ENCODE data around the gene FADD.

Gene FADD

DNA sequence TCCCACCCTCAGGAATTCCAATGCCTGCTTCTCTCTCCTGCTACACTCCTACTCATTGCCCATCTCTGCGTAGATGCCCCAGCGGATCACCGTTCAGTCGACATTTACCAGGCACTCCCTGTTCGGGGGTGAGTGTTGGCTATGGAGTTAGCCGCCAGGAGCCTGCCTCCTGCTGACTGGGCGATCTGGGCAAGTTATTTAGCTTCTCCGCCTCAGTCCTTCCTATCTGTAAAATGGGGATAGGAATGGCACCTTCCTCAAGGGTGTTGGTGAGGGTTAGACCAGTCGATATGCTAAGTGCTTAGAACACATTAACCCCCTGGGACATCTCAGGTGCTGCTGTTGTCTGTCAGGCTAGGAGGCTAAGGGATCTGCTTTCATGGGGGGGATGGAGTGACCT is 30.9 kb downstream of the FADD start:
- DNase-seq (ENCODE audit: low spot score) = no peak

GRCh38 chr11:70240337-70240736 is 37.2 kb downstream of the FADD start:
- no peak for DNase-seq (ENCODE audit: low spot score)

DNA sequence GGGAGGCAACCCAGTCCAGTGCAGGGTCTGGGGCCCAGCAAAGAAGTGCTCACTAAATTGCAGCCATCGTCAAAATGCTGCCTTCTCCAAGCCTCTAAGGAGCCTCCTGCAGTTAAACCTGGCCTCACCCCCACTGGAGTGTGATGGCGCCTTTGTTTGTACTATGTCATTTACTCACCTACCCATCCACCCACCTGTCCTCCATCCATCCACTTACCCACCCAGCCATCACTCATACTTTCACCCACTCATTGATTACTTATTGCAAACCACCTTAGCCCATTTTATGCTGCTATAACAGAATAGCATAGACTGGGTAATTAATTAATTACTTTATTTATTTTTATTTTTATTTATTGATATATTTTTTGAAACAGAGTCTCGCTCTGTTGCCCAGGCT is 38.6 kb downstream of the FADD start:
- no peak for DNase-seq (ENCODE audit: low spot score)

DNA sequence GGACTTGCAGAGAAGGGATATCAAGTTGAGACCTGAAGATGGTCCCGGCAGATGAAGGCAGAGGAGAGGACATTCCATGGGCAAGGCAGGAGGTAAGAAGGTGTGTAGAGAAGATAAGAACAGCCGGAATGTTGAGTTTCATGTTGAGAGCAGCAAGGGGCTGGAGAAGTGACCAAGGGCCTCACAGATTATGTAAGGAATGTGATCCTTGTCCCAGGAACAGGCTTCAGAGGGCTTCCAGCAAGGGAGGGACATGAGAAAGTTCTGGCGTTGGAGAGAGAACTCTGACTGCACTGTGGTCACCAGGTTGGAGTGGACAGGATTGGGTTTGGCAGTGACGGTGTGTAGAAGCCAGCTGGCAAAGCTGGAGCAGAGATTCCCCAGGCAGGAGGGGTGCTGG is 39.8 kb downstream of the FADD start:
- no peak for DNase-seq (ENCODE audit: low spot score)

DNA sequence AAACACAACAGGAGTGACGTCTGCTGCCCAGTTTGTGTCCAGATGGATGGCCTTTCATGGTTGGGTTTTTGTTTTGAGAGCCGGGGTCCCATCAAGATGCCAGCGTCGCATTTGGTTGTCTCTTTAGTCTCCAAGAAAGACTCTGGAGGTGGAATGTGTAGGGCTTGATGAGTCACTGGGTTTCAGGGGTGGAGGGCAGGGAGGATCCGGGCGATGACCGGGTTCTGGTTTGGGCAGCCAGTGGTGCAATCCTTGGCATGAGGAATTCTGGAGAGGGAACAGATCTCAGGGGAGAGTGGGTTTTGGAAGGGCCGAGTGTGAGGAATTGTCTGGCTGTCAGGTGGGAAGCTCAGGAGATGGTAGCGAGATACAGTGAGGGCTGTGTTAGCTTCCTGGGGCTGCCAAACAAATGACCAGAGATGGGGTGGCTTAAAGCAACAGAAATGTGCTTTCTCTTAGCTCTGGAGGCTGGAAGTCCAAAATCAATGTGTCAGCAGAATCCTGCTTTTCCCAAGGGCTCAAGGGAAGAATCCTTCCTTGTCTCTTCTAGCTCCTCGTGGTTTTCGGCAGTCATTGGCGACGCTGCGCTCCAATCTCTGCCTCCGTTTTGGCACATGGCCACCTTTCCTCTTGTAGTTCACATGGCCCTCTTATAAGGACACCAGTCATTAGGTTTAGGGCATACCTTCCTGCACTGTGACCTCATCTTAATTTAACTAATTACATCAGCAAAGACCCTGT is 41.0 kb downstream of the FADD start:
- peak; percentile 73 for DNase-seq (ENCODE audit: low spot score)

DNA sequence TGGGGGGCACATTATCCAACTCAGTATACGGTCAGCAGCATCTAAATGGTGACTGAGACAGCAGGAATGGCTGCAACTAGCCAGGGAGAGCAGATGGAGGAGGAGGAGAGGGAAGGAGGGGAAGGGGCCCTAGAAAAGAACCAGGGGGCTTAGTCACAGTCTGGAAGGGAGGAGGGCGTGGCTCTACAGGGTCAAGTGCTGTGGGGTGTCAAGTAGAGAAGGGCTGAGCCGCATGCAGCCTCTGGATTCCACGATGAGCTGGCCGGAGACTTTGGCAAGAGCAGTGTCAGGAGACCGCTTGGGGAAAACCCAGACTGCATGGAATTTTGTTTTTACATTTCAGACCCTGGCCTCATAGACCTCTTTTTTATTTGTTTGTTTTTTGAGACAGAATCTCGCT is 41.6 kb downstream of the FADD start:
- DNase-seq (ENCODE audit: low spot score) = peak; percentile 84

DNA sequence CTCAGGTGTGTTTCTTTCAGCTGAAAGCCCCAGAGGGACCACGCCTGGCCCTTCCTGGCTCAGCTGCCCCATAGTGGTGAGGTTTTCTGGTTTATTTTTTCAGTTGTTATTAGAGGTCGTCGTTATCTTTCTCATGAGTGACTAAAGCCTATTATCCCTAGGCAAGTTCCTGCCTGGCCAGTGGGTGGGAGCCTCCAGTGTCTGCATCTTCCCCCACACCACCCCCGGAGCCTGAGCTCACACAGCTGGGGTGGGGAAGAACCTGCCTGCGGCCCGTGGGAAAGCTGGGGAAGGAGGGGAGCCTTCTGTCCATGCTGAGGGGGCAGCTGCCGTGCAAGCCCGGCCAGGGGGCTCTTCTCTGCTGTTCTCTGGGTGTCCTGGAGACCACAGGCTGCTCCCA is 43.1 kb downstream of the FADD start:
- no peak for DNase-seq (ENCODE audit: low spot score)

DNA sequence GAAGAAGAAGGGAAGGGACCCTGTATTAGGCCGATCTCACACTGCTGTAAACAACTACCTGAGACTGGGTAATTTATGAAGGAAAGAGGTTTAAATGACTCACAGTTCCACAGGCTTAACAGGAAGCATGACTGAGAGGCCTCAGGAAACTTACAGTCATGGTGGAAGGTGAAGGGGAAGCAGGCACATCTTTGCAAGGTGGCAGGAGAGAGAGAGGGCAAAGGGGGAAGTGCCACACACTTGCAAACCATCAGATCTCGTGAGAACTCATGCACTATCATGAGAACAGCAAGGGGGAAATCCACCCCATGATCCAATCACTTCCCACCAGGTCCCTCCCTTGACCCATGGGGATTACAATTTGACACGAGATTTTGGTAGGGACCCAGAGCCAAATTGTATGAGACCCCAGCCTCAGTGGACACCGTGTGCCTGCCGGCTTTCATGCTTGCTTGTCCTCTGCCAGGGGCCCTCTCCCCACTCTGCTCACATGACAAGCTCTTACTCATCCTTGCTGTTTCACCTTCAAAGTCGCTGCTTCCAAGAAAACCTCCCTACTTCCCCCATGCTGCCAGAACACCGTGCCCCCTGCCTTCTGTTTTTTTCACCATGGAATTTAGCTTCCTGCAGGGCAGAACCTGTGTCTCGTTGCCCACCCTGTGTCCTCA is 44.1 kb downstream of the FADD start:
- DNase-seq (ENCODE audit: low spot score) = no peak

GRCh38 chr11:70247710-70248072 is 44.6 kb downstream of the FADD start:
- peak; percentile 51 for DNase-seq (ENCODE audit: low spot score)

DNA sequence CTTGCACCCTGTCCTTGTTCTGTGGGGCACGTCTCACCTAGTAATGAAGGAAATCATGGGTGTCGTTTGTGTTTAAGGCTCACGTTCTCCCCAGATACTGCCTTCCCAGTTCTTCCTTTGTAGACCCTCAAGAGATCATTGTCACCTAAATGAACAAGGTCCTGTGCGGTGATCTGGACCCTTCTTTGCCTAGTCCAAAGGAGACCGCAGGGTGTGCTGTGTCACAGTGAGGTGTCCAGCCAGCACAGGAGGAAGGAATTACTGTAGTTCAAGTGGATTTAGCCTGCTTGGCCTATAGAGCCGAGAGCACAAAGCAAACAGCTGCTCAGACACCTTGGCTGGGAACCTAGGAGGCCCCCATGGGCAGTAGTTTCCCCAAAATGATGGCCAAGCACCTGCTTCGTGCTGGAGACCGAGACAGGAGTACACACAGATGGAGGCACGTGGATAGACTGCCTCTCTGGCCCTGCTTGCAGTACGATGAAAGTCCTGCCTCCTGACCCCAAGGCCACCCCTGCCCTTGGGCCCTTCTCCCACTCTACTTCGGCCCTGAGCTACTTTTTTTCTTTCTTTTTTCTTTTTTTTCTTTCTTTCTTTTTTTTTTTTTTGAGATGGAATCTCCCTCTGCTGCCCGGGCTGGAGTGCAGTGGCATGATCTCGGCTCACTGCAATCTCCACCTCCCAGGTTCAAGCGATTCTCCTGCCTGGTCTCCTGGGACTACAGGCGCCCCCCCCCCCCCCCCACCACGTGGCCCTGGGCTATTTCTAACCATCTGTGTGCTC is 48.0 kb downstream of the FADD start:
- DNase-seq (ENCODE audit: low spot score) = peak; percentile 9

- DNase-seq (ENCODE audit: low spot score) = peak; percentile 21
These were observed 48.7 kb downstream of the FADD start for GRCh38 chr11:70251659-70252321.

DNA sequence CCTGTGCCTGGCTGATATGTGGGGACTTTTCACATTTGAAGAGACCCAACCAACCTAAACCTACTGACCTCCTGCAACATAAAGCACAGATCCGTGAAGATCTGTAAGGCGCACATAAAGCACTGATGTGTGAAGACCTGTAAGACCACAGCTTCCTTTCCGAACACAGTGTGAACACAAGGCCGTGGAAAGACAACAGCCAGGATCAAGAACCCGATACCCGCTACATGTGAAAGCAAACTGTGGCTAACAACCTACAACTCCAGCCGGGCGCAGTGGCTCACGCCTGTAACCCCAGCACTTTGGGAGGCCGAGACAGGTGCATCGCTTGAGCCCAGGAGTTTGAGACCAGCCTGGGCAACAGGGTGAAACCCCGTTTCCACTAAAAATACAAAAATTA is 49.7 kb downstream of the FADD start:
- no peak for DNase-seq (ENCODE audit: low spot score)

- DNase-seq (ENCODE audit: low spot score) = peak; percentile 13
These were observed 52.5 kb downstream of the FADD start for GRCh38 chr11:70255477-70256116.

Data from AG20443 (cell line).